ENCODE results near the gene PODXL. TPM values are rescaled to one million over a fixed set of nuclear protein-coding genes. Genes with fewer than 3 reads are reported as not detected.
A peak's percentile ranks its signal among the peaks of the same experiment; 100 is the strongest.

Gene PODXL
- total and polyA plus RNA-seq, 2 donors (not counting 3 experiments of a cell fraction or from before 2014, with no cell fraction given): 86.4 to 156 TPM

- intact Hi-C loops (cut with micrococcal nuclease) (loop anchor here (1.0 kb wide), 1 partner anchor 14 kb away; no protein-coding TSS in a partner anchor), dilution Hi-C loops (cut with MboI; ENCODE audit: extremely low pct_ligation_motif_present, low sequenced_read_pairs) (no loop called here)
- Histone ChIP-seq H3K4me3 (replicated peaks in 1 of 3; ENCODE audit: insufficient read depth in 1 of 3, low read depth in 1 of 3, low read length in 3 of 3) (peak overlapping the region in 1 of 3 experiments; percentile 14), H3K9ac (replicated peaks; ENCODE audit: extremely low read depth, insufficient read depth, low read length) (peak overlapping the region; percentile 37), H3K4me2 (ENCODE audit: insufficient read depth, low read length) (peak overlapping the region; percentile 90), H3K9me3 (replicated peaks; ENCODE audit: control insufficient read depth, insufficient read depth, low read length) (no peaks in the 10 kb centered on the region), H3K79me2 (ENCODE audit: control insufficient read depth, insufficient read depth, low read length) (peaks cover 77% of the 10 kb centered on the region), H4K20me1 (replicated peaks; ENCODE audit: control insufficient read depth, extremely low read depth, insufficient read depth, low read length) (no peaks in the 10 kb centered on the region), H2AFZ (ENCODE audit: low read depth, low read length) (no peak overlapping the region), H3K9me1 (replicated peaks; ENCODE audit: control insufficient read depth, extremely low read depth, insufficient read depth, low read length) (no peaks in the 10 kb centered on the region), H3K4me1 (ENCODE audit: control insufficient read depth, extremely low read depth, insufficient read depth, low read length) (peaks cover 62% of the 10 kb centered on the region), H3K27me3 (ENCODE audit: control insufficient read depth in 2 of 2, insufficient read depth in 2 of 2, low read length in 2 of 2) (no peaks in the 10 kb centered on the region), H3K36me3 (ENCODE audit: control insufficient read depth in 2 of 2, extremely low read depth in 1 of 2, insufficient read depth in 2 of 2, low read length in 2 of 2) (no peaks in the 10 kb centered on the region), H3K27ac (ENCODE audit: insufficient read depth, low read depth, low read length) (peak overlapping the region; percentile 70)
- FAIRE-seq: peak; percentile 26
- TF ChIP-seq POLR2AphosphoS5 (IDR thresholded peaks at IDR 0.05; ENCODE audit: insufficient read depth, low read depth, low read length) (no peak), GATA2 (IDR thresholded peaks at IDR 0.05; ENCODE audit: insufficient read depth, insufficient read length, low read depth, low read length) (peak; percentile 69), MYC (IDR thresholded peaks at IDR 0.05; ENCODE audit: low read depth, low read length) (no peak), CTCF (IDR thresholded peaks at IDR 0.05; ENCODE audit: extremely low read depth in 1 of 2, insufficient read depth in 1 of 2, low read depth in 1 of 2, low read length in 2 of 2) (no peak), POLR2A (IDR thresholded peaks at IDR 0.05; ENCODE audit: low read depth, low read length) (no peak), FOS (IDR thresholded peaks at IDR 0.05; ENCODE audit: borderline replicate concordance, insufficient read depth, low read length) (peak; percentile 39), JUN (IDR thresholded peaks at IDR 0.05; ENCODE audit: borderline replicate concordance, insufficient read depth, insufficient read length, low read depth) (peak; percentile 31), EZH2 (IDR thresholded peaks at IDR 0.05; ENCODE audit: borderline replicate concordance, low read depth, low read length, severe bottlenecking) (no peak)
- TF ChIP-seq, protein P1, sequence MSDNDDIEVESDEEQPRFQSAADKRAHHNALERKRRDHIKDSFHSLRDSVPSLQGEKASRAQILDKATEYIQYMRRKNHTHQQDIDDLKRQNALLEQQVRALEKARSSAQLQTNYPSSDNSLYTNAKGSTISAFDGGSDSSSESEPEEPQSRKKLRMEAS (IDR thresholded peaks at IDR 0.05; ENCODE audit: insufficient read depth, insufficient read length): no peak
- BruUV-seq (replicated peaks): no TSS peak
- ChIA-PET CTCF (interaction anchor here (0.6 to 1.2 kb wide), 6 partner anchors 9 to 129 kb away, joined by 3 to 6 read pairs (median 4); no protein-coding TSS in a partner anchor), POLR2A (interaction anchor here (0.5 kb wide), 1 partner anchor 606 kb away, joined by 8 read pairs; no protein-coding TSS in a partner anchor)
- peak; percentile 83 for DNase-seq (ENCODE audit: low read depth, low spot score)
Observed at GRCh38 chr7:131525820-131526219, 30.6 kb downstream of the PODXL start.

All from endothelial cell of umbilical vein (primary cell).